HEK293T (cell line): ENCODE results near the gene CTH.
"Not testable (repeated sequence)": the region's sequence is repeated elsewhere in the genome, so short reads cannot be mapped to it uniquely, and the experiment has no call there.

ENCODE experiments used
- CTCF ChIA-PET: fragments of 350-600 bp; formaldehyde crosslinking; extraction: SDS; loops from one replicate; lab custom pipeline; 2021; ENCODE audit warnings: antibody characterized with exemption, inconsistent platforms; lab: Yijun Ruan, JAX
- POLR2A ChIA-PET: fragments of 350-600 bp; formaldehyde crosslinking; extraction: SDS; loops from one replicate; lab custom pipeline; 2020; ENCODE audit warnings: antibody characterized with exemption, inconsistent platforms; lab: Yijun Ruan, JAX
- DNase-seq: peaks from one replicate; pipeline ENCODE4 v3.0.0; 2012; ENCODE audit warnings: mixed read lengths; ENCODE audit errors: extremely low spot score
- ARNT ChIP-seq: fragments of 450-650 bp; IDR thresholded peaks from 2 replicates; pipeline ENCODE4 v1.6.1; 2017; ENCODE audit warnings: mild to moderate bottlenecking
- BHLHE40 ChIP-seq: fragments of 450-650 bp; IDR thresholded peaks from 2 replicates; pipeline ENCODE4 v1.6.1; 2016; ENCODE audit warnings: mild to moderate bottlenecking, moderate library complexity, borderline replicate concordance
- CTBP1 ChIP-seq: fragments of 450-650 bp; IDR thresholded peaks from 2 replicates; pipeline ENCODE4 v1.6.1; 2016; ENCODE audit warnings: borderline replicate concordance
- ELF4 ChIP-seq: fragments of 450-650 bp; IDR thresholded peaks from 2 replicates; pipeline ENCODE4 v1.6.1; 2017; ENCODE audit warnings: antibody characterized with exemption
- FOXA1 ChIP-seq: fragments of 450-650 bp; IDR thresholded peaks from 2 replicates; pipeline ENCODE4 v1.6.1; 2016; ENCODE audit warnings: mild to moderate bottlenecking
- FOXK2 ChIP-seq: fragments of 450-650 bp; IDR thresholded peaks from 2 replicates; pipeline ENCODE4 v1.6.1; 2016; ENCODE audit warnings: mild to moderate bottlenecking
- FOXM1 ChIP-seq: fragments of 450-650 bp; IDR thresholded peaks from 2 replicates; pipeline ENCODE4 v1.6.1; 2017; ENCODE audit warnings: mild to moderate bottlenecking, borderline replicate concordance
- HDGF ChIP-seq: fragments of 450-650 bp; IDR thresholded peaks from 2 replicates; pipeline ENCODE4 v1.6.1; 2017; ENCODE audit warnings: antibody characterized with exemption, borderline replicate concordance
- L3MBTL2 ChIP-seq: fragments of 450-650 bp; conservative IDR thresholded peaks from 2 replicates; pipeline ENCODE4 v1.6.1; 2016; ENCODE audit warnings: mild to moderate bottlenecking
- LEF1 ChIP-seq: fragments of 450-650 bp; IDR thresholded peaks from 2 replicates; pipeline ENCODE4 v1.6.1; 2017; ENCODE audit warnings: mild to moderate bottlenecking, borderline replicate concordance
- NFRKB ChIP-seq: fragments of 450-650 bp; IDR thresholded peaks from 2 replicates; pipeline ENCODE4 v1.6.1; 2016; ENCODE audit warnings: mild to moderate bottlenecking, moderate library complexity
- PKNOX1 ChIP-seq: fragments of 450-650 bp; IDR thresholded peaks from 2 replicates; pipeline ENCODE4 v1.6.1; 2016
- SP1 ChIP-seq: fragments of 450-650 bp; IDR thresholded peaks from 2 replicates; pipeline ENCODE4 v1.6.1; 2017
- SUZ12 ChIP-seq: fragments of 450-650 bp; IDR thresholded peaks from 2 replicates; pipeline ENCODE4 v1.6.1; 2016; ENCODE audit warnings: mild to moderate bottlenecking
- TARDBP ChIP-seq: fragments of 450-650 bp; IDR thresholded peaks from 2 replicates; pipeline ENCODE4 v1.6.1; 2016
- ZNF384 ChIP-seq: fragments of 450-650 bp; IDR thresholded peaks from 2 replicates; pipeline ENCODE4 v1.6.1; 2016

CTH gene

GRCh38 chr1:70410604-70411359, at the start of gene CTH:
Gene CTH, plus strand, starts transcription at chr1:70411268. Its CDS starts 148 bp downstream, at chr1:70411416.
- TF ChIP-seq BHLHE40 (no peak), TARDBP (no peak), ELF4 (peak; percentile 74; the same call in 1 of the 2 replicates), SUZ12 (no peak), CTBP1 (peak; percentile 17; the same call in 1 of the 2 replicates), PKNOX1 (peak; percentile 70; the same call in 1 of the 2 replicates), HDGF (peak; percentile 75; the same call in 1 of the 2 replicates)
- ChIA-PET CTCF (interaction anchor here (1.0 kb wide), 1 partner anchor 27 kb away, joined by 5 read pairs; no protein-coding TSS in a partner anchor), POLR2A (interaction anchor here (0.6 to 3.8 kb wide), 51 partner anchors 9 to 273 kb away, joined by 3 to 103 read pairs (median 5); partner anchors contain the start of genes ANKRD13C, LRRC40 and SRSF11)
- peak; percentile 99 for DNase-seq

GRCh38 chr1:70361727-70362398, 49.2 kb upstream of the CTH start:
- ChIA-PET POLR2A (no interaction called here), CTCF (no interaction called here)
- no peak for DNase-seq
- TF ChIP-seq L3MBTL2 = no peak
- TF ChIP-seq SUZ12 = no peak
- TF ChIP-seq HDGF = no peak
- no peak for TF ChIP-seq TARDBP
- no peak for TF ChIP-seq ZNF384
- TF ChIP-seq BHLHE40 = no peak
- TF ChIP-seq FOXA1 = no peak

DNA sequence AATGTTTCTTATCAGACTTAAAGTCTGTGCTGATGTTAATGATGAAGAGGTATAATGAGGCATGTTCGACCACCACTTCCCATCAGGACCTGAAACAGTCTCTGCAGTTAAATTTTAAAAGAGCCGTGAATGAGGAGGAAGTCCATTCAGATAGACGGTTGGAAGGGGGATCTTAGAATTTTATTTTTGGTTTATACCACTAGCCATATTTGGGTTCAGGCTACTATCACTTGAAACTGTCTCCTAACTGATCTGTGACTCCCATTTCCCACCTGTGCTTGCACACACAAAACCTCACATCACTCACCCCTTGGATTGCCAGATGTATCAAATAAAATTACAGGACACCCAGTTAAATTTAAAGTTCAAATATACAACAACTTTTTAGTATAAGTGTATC, 46.6 kb upstream of the CTH start:
- POLR2A ChIA-PET = interaction anchor here (1.7 kb wide), 1 partner anchor 10 kb away, joined by 7 read pairs; the partner anchor contains the start of gene ANKRD13C
- TF ChIP-seq SP1 (no peak), NFRKB (no peak), PKNOX1 (no peak), ARNT (no peak), CTBP1 (no peak), LEF1 (no peak), HDGF (no peak), TARDBP (no peak), ZNF384 (no peak), FOXA1 (no peak)
- CTCF ChIA-PET = no interaction called here
- no peak for DNase-seq

DNA sequence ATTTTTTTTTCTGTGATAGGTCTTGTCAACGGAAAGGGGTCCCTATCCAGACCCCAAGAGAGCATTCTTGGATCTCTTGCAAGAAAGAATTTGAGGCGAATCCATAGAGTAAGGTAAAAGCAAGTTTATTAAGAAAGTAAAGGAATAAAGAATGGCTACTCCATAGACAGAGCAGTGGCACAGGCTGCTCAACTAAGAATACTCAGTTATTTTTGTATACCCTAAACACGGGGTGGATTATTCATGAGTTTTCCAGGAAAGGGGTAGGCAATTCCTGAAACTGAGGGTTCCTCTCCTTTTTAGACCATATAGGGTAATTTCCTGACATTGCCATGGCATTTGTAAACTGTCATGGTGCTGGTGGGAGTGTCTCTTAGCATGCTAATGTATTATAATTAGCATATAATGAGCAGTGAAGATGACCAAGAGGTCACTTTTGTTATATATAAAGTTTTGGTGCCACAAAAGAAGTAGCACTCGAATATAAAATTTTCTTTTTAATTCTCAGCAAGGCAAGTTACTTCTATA, 44.6 kb upstream of the CTH start:
- POLR2A ChIA-PET, CTCF ChIA-PET, DNase-seq: not testable (repeated sequence)

DNA sequence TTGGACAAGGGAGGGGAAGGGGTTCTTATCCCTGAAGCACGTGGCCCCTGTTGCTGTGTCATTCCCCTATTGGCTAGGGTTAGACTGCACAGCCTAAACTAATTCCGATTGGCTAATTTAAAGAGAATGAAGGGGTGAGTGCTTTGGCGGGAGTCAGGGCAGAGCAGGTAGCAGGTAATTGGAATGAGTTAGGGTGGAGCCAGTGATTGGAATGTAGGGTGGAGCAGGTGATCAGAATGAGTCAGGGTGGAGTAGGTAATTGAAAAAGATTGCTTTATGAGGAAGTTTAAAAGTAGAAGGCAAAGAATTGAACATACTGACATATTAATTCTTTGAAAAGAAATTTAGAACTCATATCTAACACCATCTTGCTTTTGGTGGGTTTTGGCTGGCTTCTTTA, 44.1 kb upstream of the CTH start:
- CTCF ChIA-PET, DNase-seq, POLR2A ChIA-PET: not testable (repeated sequence)

GRCh38 chr1:70367397-70367796, 43.7 kb upstream of the CTH start:
- CTCF ChIA-PET, DNase-seq, POLR2A ChIA-PET: not testable (repeated sequence)

- DNase-seq, CTCF ChIA-PET: not testable (repeated sequence)
- POLR2A ChIA-PET = interaction anchor here (1.2 kb wide), 1 partner anchor 39 kb away, joined by 3 read pairs; the partner anchor contains the start of gene CTH
These were observed 39.5 kb upstream of the CTH start for GRCh38 chr1:70371586-70371985.

DNA sequence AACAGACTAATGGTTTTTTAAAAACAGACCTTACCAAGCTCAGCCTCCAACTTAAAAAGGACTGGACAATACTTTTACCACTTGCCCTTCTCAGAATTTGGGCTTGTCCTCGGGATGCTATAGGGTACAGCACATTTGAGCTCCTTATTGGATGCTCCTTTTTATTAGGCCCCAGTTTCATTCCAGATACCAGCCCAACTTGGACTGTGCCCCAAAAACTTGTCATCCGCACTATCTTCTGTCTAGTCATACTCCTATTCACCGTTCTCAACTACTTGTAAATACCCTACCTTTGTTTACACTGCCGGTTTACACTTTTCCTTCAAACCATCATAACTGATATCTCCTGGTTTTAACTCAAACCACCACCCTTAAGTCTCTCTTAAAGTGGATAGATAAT, 38.6 kb upstream of the CTH start:
- no peak for DNase-seq
- no peak for TF ChIP-seq SUZ12
- TF ChIP-seq FOXK2 = no peak
- no peak for TF ChIP-seq FOXM1
- no peak for TF ChIP-seq ELF4
- TF ChIP-seq SP1 = no peak
- TF ChIP-seq ZNF384 = no peak
- no peak for TF ChIP-seq TARDBP
- no peak for TF ChIP-seq L3MBTL2
- TF ChIP-seq NFRKB = no peak
- TF ChIP-seq FOXA1 = no peak
- TF ChIP-seq BHLHE40 = no peak
- no peak for TF ChIP-seq HDGF
- no peak for TF ChIP-seq LEF1
- TF ChIP-seq ARNT = no peak
- POLR2A ChIA-PET = interaction anchor here (1.2 kb wide), 1 partner anchor 38 kb away, joined by 3 read pairs; the partner anchor contains the start of gene CTH
- CTCF ChIA-PET = no interaction called here

DNA sequence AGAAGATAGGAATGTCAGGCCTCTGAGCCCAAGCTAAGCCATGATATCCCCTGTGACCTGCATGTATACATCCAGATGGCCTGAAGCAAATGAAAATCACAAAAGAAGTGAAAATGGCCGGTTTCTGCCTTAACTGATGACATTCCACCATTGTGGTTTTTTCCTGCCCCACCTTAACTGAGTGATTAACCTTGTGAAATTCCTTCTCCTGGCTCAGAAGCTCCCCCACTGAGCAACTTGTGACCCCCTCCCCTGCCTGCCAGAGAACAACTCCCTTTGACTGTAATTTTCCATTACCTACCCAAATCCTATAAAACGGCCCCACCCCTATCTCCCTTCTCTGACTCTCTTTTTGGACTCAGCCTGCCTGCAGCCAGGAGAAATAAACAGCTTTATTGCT, 37.5 kb upstream of the CTH start:
- POLR2A ChIA-PET = interaction anchor here (0.8 kb wide), 1 partner anchor 37 kb away, joined by 3 read pairs; the partner anchor contains the start of gene CTH
- CTCF ChIA-PET, DNase-seq: not testable (repeated sequence)
